Omental fat pad (tissue), 4 donors: ENCODE measurements around the gene LDLRAD2. TPM values are rescaled to one million over a fixed set of nuclear protein-coding genes. Genes with fewer than 3 reads are reported as not detected.
"Not testable (repeated sequence)": the region's sequence is repeated elsewhere in the genome, so short reads cannot be mapped to it uniquely, and the experiment has no call there.

Experiments used
- ATAC-seq: fragments of 150-250 bp; one replicate; pipeline ENCODE4 v1.9.1; 2016; ENCODE audit warnings: mild to moderate bottlenecking, moderate library complexity; ENCODE audit not compliant: low FRiP score
- DNase-seq: peaks from one replicate; pipeline ENCODE4 v3.0.0-alpha.2; 2019; ENCODE audit warnings: low spot score
- CTCF ChIP-seq, 3 donors: fragments of 450-650 bp; IDR thresholded peaks; one replicate each; pipeline ENCODE4 v1.5.1; 2016 to 2017; ENCODE audit warnings: antibody characterized with exemption in 3 of 3, mild to moderate bottlenecking in 3 of 3, moderate library complexity in 2 of 3
- total RNA-seq, 4 donors: library from RNA; depleted of rRNA; stranded (reverse); fragments of >200 nt; gene quantifications; one replicate each; pipeline ENCODE4 v1.1.0, GENCODE V29; 2016

LDLRAD2 gene
- total RNA-seq, 4 donors from 2014 or later: not detected

DNA sequence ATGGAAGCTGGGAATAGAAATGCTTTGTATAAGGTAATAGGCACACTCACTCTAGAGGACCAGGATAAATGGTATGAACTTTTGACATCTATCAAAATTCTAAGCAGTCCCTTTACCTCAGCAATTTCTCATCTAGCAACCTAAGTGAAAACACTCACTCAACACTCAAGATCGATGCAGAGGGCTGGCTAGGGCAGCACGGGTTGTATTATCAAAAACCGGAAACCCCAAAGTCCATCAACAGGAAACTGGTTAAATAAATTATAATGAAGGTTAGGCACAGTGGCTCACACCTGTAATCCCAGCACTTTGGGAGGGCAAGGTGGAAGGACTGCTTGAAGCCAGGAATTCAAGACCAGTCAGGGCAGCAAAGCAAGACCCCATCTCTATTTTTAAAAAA lies 38.5 kb upstream of the LDLRAD2 start:
- no peak for DNase-seq
- ATAC-seq: no peak
- no peak for TF ChIP-seq CTCF (IDR thresholded peaks at IDR 0.05)

GRCh38 chr1:21774835-21775549 lies 37.1 kb upstream of the LDLRAD2 start:
- ATAC-seq: no peak
- no peak for DNase-seq
- no peak for TF ChIP-seq CTCF (IDR thresholded peaks at IDR 0.05)

- no peak for TF ChIP-seq CTCF (IDR thresholded peaks at IDR 0.05)
- ATAC-seq (no peak), DNase-seq (no peak)
Measured at GRCh38 chr1:21775550-21775914, 36.5 kb upstream of the LDLRAD2 start.

DNA sequence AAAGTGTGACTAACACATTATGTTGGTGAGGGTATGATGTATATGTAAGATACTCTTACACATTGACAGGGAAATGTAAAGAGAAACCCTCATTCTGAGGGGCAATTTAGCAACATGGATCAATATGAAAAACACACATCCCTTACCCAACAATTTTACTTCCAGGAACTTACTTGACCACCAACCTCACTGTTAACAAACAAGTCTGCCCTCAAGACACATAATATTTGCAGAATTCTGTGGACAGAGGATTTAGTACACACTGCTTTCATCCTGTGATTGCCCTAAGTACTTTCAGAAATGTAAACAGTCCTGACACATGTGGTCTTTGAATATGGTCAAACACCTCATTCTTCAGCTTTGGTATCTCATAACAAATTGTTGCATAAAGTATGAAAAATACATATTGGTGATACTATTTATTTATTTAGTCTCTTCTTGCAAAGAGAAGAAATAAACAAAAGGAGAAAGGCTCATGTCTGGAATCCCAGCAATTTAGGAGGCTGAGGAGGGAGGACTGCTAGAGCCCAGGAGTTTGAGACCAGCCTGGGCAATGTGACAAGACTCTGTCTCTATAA lies 36.0 kb upstream of the LDLRAD2 start:
- DNase-seq (no peak), ATAC-seq (no peak)
- no peak for TF ChIP-seq CTCF (IDR thresholded peaks at IDR 0.05)

- not testable (repeated sequence) for DNase-seq, ATAC-seq
Measured at GRCh38 chr1:21776925-21777324, 35.1 kb upstream of the LDLRAD2 start.

- ATAC-seq (no peak), DNase-seq (no peak)
- TF ChIP-seq CTCF (IDR thresholded peaks at IDR 0.05): no peak
Measured at GRCh38 chr1:21778405-21778727, 33.7 kb upstream of the LDLRAD2 start.

- no peak for TF ChIP-seq CTCF (IDR thresholded peaks at IDR 0.05)
- ATAC-seq (no peak), DNase-seq (no peak)
Measured at GRCh38 chr1:21779613-21780521, 32.2 kb upstream of the LDLRAD2 start.
